Measurements from ENCODE around the gene VPS37B.

Gene VPS37B

GRCh38 chr12:122834104-122834920 lies 61.6 kb downstream of the VPS37B start (continued):
- TF ChIP-seq, protein P1, sequence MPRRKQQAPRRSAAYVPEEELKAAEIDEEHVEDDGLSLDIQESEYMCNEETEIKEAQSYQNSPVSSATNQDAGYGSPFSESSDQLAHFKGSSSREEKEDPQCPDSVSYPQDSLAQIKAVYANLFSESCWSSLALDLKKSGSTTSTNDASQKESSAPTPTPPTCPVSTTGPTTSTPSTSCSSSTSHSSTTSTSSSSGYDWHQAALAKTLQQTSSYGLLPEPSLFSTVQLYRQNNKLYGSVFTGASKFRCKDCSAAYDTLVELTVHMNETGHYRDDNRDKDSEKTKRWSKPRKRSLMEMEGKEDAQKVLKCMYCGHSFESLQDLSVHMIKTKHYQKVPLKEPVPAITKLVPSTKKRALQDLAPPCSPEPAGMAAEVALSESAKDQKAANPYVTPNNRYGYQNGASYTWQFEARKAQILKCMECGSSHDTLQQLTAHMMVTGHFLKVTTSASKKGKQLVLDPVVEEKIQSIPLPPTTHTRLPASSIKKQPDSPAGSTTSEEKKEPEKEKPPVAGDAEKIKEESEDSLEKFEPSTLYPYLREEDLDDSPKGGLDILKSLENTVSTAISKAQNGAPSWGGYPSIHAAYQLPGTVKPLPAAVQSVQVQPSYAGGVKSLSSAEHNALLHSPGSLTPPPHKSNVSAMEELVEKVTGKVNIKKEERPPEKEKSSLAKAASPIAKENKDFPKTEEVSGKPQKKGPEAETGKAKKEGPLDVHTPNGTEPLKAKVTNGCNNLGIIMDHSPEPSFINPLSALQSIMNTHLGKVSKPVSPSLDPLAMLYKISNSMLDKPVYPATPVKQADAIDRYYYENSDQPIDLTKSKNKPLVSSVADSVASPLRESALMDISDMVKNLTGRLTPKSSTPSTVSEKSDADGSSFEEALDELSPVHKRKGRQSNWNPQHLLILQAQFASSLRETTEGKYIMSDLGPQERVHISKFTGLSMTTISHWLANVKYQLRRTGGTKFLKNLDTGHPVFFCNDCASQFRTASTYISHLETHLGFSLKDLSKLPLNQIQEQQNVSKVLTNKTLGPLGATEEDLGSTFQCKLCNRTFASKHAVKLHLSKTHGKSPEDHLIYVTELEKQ (tag by site-specific recombination; IDR thresholded peaks at IDR 0.05; ENCODE audit: borderline replicate concordance) = no peak
- TF ChIP-seq ZNF76 (tag by site-specific recombination; IDR thresholded peaks at IDR 0.05; ENCODE audit: borderline replicate concordance, low read depth) = no peak
- peak; percentile 91 for TF ChIP-seq ZBTB48 (tag by site-specific recombination; IDR thresholded peaks at IDR 0.05)
- TF ChIP-seq ZNF843 (tag by site-specific recombination; IDR thresholded peaks at IDR 0.05) = 0 out of 2 replicates have a peak, but pooled peaks have one; percentile 18
- TF ChIP-seq ZIC2 (tag by site-specific recombination; IDR thresholded peaks at IDR 0.05) = no peak
- no peak for TF ChIP-seq ZNF26 (tag by site-specific recombination; IDR thresholded peaks at IDR 0.05)
- TF ChIP-seq ZNF302 (tag by site-specific recombination; IDR thresholded peaks at IDR 0.05; ENCODE audit: low read depth) = no peak
- TF ChIP-seq ZNF544 (tag by site-specific recombination; IDR thresholded peaks at IDR 0.05) = no peak
- no peak for TF ChIP-seq ZNF24 (tag by site-specific recombination; IDR thresholded peaks at IDR 0.05)
- 0 out of 2 replicates have a peak, but pooled peaks have one; percentile 65 for TF ChIP-seq ZNF184 (tag by site-specific recombination; IDR thresholded peaks at IDR 0.05)
- no peak for TF ChIP-seq ZNF169 (tag by site-specific recombination; IDR thresholded peaks at IDR 0.05)
- TF ChIP-seq KLF1 (tag by site-specific recombination; IDR thresholded peaks at IDR 0.05) = 0 out of 2 replicates have a peak, but pooled peaks have one; percentile 7
- TF ChIP-seq, protein P2, sequence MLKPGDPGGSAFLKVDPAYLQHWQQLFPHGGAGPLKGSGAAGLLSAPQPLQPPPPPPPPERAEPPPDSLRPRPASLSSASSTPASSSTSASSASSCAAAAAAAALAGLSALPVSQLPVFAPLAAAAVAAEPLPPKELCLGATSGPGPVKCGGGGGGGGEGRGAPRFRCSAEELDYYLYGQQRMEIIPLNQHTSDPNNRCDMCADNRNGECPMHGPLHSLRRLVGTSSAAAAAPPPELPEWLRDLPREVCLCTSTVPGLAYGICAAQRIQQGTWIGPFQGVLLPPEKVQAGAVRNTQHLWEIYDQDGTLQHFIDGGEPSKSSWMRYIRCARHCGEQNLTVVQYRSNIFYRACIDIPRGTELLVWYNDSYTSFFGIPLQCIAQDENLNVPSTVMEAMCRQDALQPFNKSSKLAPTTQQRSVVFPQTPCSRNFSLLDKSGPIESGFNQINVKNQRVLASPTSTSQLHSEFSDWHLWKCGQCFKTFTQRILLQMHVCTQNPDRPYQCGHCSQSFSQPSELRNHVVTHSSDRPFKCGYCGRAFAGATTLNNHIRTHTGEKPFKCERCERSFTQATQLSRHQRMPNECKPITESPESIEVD (tag by site-specific recombination; IDR thresholded peaks at IDR 0.05) = 0 out of 2 replicates have a peak, but pooled peaks have one; percentile 8
- peak; percentile 30; the same call in 1 of the 2 replicates for TF ChIP-seq FEZF1 (tag by site-specific recombination; IDR thresholded peaks at IDR 0.05)
- TF ChIP-seq, protein P3, sequence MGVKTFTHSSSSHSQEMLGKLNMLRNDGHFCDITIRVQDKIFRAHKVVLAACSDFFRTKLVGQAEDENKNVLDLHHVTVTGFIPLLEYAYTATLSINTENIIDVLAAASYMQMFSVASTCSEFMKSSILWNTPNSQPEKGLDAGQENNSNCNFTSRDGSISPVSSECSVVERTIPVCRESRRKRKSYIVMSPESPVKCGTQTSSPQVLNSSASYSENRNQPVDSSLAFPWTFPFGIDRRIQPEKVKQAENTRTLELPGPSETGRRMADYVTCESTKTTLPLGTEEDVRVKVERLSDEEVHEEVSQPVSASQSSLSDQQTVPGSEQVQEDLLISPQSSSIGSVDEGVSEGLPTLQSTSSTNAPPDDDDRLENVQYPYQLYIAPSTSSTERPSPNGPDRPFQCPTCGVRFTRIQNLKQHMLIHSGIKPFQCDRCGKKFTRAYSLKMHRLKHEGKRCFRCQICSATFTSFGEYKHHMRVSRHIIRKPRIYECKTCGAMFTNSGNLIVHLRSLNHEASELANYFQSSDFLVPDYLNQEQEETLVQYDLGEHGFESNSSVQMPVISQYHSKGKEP (tag by site-specific recombination; IDR thresholded peaks at IDR 0.05) = peak; percentile 100
- peak; percentile 11; the same call in 1 of the 2 replicates for TF ChIP-seq ZNF629 (tag by site-specific recombination; IDR thresholded peaks at IDR 0.05)
- TF ChIP-seq ZNF10 (tag by site-specific recombination; IDR thresholded peaks at IDR 0.05) = no peak
- peak; percentile 39; the same call in 1 of the 2 replicates for TF ChIP-seq IKZF3 (tag by site-specific recombination; IDR thresholded peaks at IDR 0.05)
- TF ChIP-seq ZNF529 (tag by site-specific recombination; IDR thresholded peaks at IDR 0.05; ENCODE audit: insufficient replicate concordance) = no peak
- peak; percentile 55 for TF ChIP-seq EGR2 (tag by site-specific recombination; IDR thresholded peaks at IDR 0.05; ENCODE audit: low read depth)
- TF ChIP-seq, protein P4, sequence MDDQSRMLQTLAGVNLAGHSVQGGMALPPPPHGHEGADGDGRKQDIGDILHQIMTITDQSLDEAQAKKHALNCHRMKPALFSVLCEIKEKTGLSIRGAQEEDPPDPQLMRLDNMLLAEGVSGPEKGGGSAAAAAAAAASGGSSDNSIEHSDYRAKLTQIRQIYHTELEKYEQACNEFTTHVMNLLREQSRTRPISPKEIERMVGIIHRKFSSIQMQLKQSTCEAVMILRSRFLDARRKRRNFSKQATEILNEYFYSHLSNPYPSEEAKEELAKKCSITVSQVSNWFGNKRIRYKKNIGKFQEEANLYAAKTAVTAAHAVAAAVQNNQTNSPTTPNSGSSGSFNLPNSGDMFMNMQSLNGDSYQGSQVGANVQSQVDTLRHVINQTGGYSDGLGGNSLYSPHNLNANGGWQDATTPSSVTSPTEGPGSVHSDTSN (CRISPR knock-in tag; IDR thresholded peaks at IDR 0.05) = no peak
- no peak for TF ChIP-seq ZNF16 (tag by site-specific recombination; IDR thresholded peaks at IDR 0.05; ENCODE audit: low read depth)
- peak; percentile 22; the same call in 1 of the 2 replicates for TF ChIP-seq ZEB2 (tag by site-specific recombination; IDR thresholded peaks at IDR 0.05)
- TF ChIP-seq ZNF624 (tag by site-specific recombination; IDR thresholded peaks at IDR 0.05) = no peak
- TF ChIP-seq ZFP69B (tag by site-specific recombination; IDR thresholded peaks at IDR 0.05) = no peak
- TF ChIP-seq TCF7L2 (IDR thresholded peaks at IDR 0.05; ENCODE audit: borderline replicate concordance, low read depth, low read length) = no peak
- peak; percentile 37; the same call in 1 of the 2 replicates for TF ChIP-seq ZBTB21 (tag by site-specific recombination; IDR thresholded peaks at IDR 0.05)
- TF ChIP-seq ZBTB8A (tag by site-specific recombination; IDR thresholded peaks at IDR 0.05) = peak; percentile 82
- no peak for TF ChIP-seq ZNF555 (tag by site-specific recombination; conservative IDR thresholded peaks at IDR 0.05)
- TF ChIP-seq ZNF354C (tag by site-specific recombination; IDR thresholded peaks at IDR 0.05; ENCODE audit: borderline replicate concordance, low read depth) = no peak
- peak; percentile 43; the same call in 1 of the 2 replicates for TF ChIP-seq BCL11A (tag by site-specific recombination; IDR thresholded peaks at IDR 0.05; ENCODE audit: low read depth)

All from HEK293 (cell line).